ENCODE measurements around the gene HS6ST1. TPM values are rescaled to one million over a fixed set of nuclear protein-coding genes. Genes with fewer than 3 reads are reported as not detected.
A peak's percentile ranks its signal among the peaks of the same experiment; 100 is the strongest.

Gene HS6ST1
- total and polyA plus RNA-seq, 7 donors: 13.6 to 90.9 (median 38.9) TPM

GRCh38 chr2:128286905-128287779 is 31.5 kb downstream of the HS6ST1 start:
- Histone ChIP-seq H3K36me3 (ENCODE audit: insufficient read depth in 1 of 2, low read depth in 1 of 2) (peaks cover 0 to 20% of the 10 kb centered on the region in 2 donors), H3K4me3 (no peak overlapping the region), H3K4me1 (peaks cover 16% of the 10 kb centered on the region), H3K9me3 (no peaks in the 10 kb centered on the region), H3K27me3 (ENCODE audit: insufficient read depth in 3 of 3, low read length in 2 of 3) (no peaks in the 10 kb centered on the region), H3K27ac (no peak overlapping the region)
- DNase-seq: peak; percentile 7 to 40
- WGBS, 3 donors: 90 to 91% (median 91%) methylated on average over 11 to 12 of the region's 12 CpGs
- ATAC-seq: no peak
- intact Hi-C loops (cut with DNase I): no loop called here
- no peak for TF ChIP-seq CTCF (IDR thresholded peaks at IDR 0.05)

- ATAC-seq (no peak), DNase-seq (peak; percentile 17 to 42)
- no peaks in the 10 kb centered on the region for H3K9me3 ChIP-seq
- no peaks in the 10 kb centered on the region for H3K27me3 ChIP-seq (ENCODE audit: insufficient read depth in 3 of 3, low read length in 2 of 3)
- peaks cover 23% of the 10 kb centered on the region for H3K4me1 ChIP-seq
- intact Hi-C loops (cut with DNase I): no loop called here
- TF ChIP-seq CTCF (IDR thresholded peaks at IDR 0.05): no peak
- no peak overlapping the region for H3K4me3 ChIP-seq
- 61 to 74% (median 70%) methylated on average over 12 to 13 of the region's 13 CpGs for WGBS, 3 donors
- H3K36me3 ChIP-seq (ENCODE audit: insufficient read depth in 1 of 2, low read depth in 1 of 2): peaks cover 0 to 20% of the 10 kb centered on the region in 2 donors
- H3K27ac ChIP-seq: no peak overlapping the region
Measured at GRCh38 chr2:128286011-128286721, 32.5 kb downstream of the HS6ST1 start.

GRCh38 chr2:128285329-128285931 is 33.2 kb downstream of the HS6ST1 start:
- H3K4me1 ChIP-seq: peaks cover 27% of the 10 kb centered on the region
- intact Hi-C loops (cut with DNase I): no loop called here
- peaks cover 0 to 20% of the 10 kb centered on the region in 2 donors for H3K36me3 ChIP-seq (ENCODE audit: insufficient read depth in 1 of 2, low read depth in 1 of 2)
- no peaks in the 10 kb centered on the region for H3K27me3 ChIP-seq (ENCODE audit: insufficient read depth in 3 of 3, low read length in 2 of 3)
- no peak for TF ChIP-seq CTCF (IDR thresholded peaks at IDR 0.05)
- 75 to 82% (median 81%) methylated on average over 10 to 12 of the region's 12 CpGs for WGBS, 3 donors
- H3K9me3 ChIP-seq: no peaks in the 10 kb centered on the region
- H3K4me3 ChIP-seq: no peak overlapping the region
- no peak overlapping the region for H3K27ac ChIP-seq
- DNase-seq: peak; percentile 4 to 30
- ATAC-seq: no peak

- WGBS, 3 donors: 87 to 91% (median 90%) methylated on average over 10 to 11 of the region's 11 CpGs
- H3K4me3 ChIP-seq: no peak overlapping the region
- H3K9me3 ChIP-seq: no peaks in the 10 kb centered on the region
- TF ChIP-seq CTCF (IDR thresholded peaks at IDR 0.05): no peak
- peaks cover 27% of the 10 kb centered on the region for H3K4me1 ChIP-seq
- H3K36me3 ChIP-seq (ENCODE audit: insufficient read depth in 1 of 2, low read depth in 1 of 2): peaks cover 0 to 20% of the 10 kb centered on the region in 2 donors
- ATAC-seq (no peak), DNase-seq (peak; percentile 13 to 48)
- intact Hi-C loops (cut with DNase I): no loop called here
- H3K27ac ChIP-seq: no peak overlapping the region
- H3K27me3 ChIP-seq (ENCODE audit: insufficient read depth in 3 of 3, low read length in 2 of 3): no peaks in the 10 kb centered on the region
Measured at GRCh38 chr2:128284841-128285240, 33.8 kb downstream of the HS6ST1 start.
